ENCODE data around the gene TCF7L2.

TCF7L2 gene

DNA sequence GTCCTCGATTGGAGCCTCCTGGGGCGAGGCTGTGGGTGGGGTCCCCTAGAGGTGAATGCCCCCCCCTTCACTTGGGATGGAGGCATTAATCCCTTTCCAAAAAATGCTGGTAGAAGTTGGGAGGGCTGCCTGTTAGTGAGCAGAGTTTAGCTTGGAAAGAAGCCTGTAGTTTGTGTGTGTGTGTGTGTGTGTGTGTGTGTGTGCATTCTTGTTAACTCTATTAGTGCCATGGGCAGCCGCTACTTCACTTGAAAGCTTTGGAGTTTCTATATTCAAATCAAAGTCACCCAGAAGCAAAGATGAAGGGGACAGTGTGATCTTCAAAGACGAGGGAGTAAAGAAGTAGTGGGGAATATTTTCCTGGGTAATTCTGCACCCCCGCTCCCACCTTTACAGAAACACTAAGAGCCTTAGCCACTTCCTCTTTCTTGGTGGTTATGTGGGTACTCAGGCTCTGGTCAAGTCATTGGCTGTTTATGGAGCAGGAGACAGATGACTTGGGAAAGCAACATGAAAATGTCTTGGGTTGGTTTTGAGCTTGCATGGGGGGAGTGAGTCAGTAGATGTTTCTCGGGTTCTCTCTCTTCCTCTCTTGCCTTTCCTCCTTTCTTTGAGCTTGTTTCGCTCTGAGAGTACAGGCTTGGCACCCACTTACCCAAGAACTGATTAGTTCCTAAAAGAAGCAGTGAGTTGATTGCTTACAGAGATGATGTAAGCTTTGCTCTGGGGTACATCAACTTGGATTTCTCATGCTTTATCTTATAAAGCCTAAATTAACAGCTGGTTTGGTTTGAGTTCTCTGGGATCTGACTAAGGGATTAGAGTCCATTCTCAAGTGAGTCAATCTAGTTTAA lies 35.9 kb downstream of the TCF7L2 start (continued):
- TF ChIP-seq, protein P1, sequence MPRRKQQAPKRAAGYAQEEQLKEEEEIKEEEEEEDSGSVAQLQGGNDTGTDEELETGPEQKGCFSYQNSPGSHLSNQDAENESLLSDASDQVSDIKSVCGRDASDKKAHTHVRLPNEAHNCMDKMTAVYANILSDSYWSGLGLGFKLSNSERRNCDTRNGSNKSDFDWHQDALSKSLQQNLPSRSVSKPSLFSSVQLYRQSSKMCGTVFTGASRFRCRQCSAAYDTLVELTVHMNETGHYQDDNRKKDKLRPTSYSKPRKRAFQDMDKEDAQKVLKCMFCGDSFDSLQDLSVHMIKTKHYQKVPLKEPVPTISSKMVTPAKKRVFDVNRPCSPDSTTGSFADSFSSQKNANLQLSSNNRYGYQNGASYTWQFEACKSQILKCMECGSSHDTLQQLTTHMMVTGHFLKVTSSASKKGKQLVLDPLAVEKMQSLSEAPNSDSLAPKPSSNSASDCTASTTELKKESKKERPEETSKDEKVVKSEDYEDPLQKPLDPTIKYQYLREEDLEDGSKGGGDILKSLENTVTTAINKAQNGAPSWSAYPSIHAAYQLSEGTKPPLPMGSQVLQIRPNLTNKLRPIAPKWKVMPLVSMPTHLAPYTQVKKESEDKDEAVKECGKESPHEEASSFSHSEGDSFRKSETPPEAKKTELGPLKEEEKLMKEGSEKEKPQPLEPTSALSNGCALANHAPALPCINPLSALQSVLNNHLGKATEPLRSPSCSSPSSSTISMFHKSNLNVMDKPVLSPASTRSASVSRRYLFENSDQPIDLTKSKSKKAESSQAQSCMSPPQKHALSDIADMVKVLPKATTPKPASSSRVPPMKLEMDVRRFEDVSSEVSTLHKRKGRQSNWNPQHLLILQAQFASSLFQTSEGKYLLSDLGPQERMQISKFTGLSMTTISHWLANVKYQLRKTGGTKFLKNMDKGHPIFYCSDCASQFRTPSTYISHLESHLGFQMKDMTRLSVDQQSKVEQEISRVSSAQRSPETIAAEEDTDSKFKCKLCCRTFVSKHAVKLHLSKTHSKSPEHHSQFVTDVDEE (CRISPR knock-in tag; IDR thresholded peaks at IDR 0.05): no peak
- TF ChIP-seq ZNF565 (CRISPR knock-in tag; conservative IDR thresholded peaks at IDR 0.05; ENCODE audit: low read depth): no peak
- TF ChIP-seq GLIS3 (CRISPR knock-in tag; IDR thresholded peaks at IDR 0.05): no peak
- no peak for TF ChIP-seq BACH2 (CRISPR knock-in tag; IDR thresholded peaks at IDR 0.05; ENCODE audit: borderline replicate concordance)

DNA sequence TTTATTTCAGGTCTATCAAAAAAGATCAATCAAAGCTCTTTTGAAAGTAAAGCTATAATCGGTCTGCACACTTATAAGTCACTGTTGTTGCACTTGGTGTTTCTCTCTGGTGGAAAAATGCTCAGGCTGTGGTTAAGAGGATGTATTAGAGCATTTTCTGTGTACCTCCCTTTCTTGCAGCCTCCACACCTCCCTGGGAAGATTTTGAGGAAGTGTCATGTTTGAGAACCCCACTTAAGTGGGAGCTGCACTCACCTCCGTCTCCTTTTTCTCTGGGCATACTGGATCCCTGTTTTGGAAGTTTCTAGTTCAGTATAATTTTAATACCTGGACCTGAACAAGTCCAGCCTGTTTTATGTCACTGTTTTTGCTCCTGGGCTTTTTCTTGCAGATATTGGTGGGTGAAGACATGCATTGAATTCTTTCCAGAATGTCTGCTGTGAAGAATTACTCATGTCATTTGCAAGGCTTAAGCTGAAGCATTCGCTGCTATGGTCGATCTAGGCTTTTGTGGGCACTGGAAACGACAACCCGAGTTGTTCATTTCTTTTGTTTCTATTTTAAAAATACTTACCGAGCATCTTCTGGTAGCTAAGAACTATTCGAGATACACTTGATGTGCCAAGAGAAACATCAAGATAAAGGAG lies 36.6 kb downstream of the TCF7L2 start:
- ATAC-seq: peak; percentile 71
- TF ChIP-seq ZNF70 (CRISPR knock-in tag; IDR thresholded peaks at IDR 0.05) (no peak), TCF4 (CRISPR knock-in tag; IDR thresholded peaks at IDR 0.05; ENCODE audit: borderline replicate concordance) (no peak), ISL1 (CRISPR knock-in tag; IDR thresholded peaks at IDR 0.05) (no peak; the same call in 1 of the 2 replicates), RARB (CRISPR knock-in tag; IDR thresholded peaks at IDR 0.05) (no peak), GLIS3 (CRISPR knock-in tag; IDR thresholded peaks at IDR 0.05) (no peak)

DNA sequence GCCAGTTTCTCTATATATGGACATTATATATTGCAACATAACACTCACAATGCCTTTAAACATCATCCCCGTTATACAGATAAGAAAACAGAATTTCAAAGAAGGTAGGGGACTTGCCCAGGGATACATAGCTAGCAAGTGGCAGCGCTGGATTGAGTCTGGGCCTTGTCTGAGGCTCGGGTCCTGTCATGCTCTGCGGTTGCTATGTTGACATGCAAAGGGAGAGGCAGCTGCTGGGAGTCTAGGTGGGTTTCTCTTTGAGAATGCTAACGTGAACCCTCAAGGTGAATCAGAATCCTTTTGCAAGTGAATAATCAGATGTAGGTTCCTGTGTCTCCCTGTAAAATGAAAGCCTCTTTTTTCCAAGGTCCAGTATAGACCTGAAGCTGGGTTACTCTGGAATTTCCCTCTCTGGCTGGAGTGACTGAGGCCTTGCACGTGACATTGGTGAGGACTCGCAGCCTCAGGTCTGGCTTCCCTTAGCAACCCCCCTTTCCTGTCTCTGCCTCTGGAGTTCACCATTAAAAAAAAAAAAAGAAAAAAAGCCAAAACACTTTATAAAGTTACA lies 38.9 kb downstream of the TCF7L2 start:
- no peak for ATAC-seq

More for the DNA sequence above, 38.9 kb downstream of the TCF7L2 start:
- TF ChIP-seq ZFP30 (CRISPR knock-in tag; IDR thresholded peaks at IDR 0.05) (no peak), OSR1 (CRISPR knock-in tag; IDR thresholded peaks at IDR 0.05) (no peak), BACH2 (CRISPR knock-in tag; IDR thresholded peaks at IDR 0.05; ENCODE audit: borderline replicate concordance) (no peak), CSDC2 (CRISPR knock-in tag; IDR thresholded peaks at IDR 0.05) (no peak), ZNF565 (CRISPR knock-in tag; conservative IDR thresholded peaks at IDR 0.05; ENCODE audit: low read depth) (no peak), ISL1 (CRISPR knock-in tag; IDR thresholded peaks at IDR 0.05) (no peak), RARB (CRISPR knock-in tag; IDR thresholded peaks at IDR 0.05) (no peak), ARNTL (CRISPR knock-in tag; IDR thresholded peaks at IDR 0.05; ENCODE audit: borderline replicate concordance, low read depth) (no peak), ZNF70 (CRISPR knock-in tag; IDR thresholded peaks at IDR 0.05) (no peak), ZNF8 (CRISPR knock-in tag; IDR thresholded peaks at IDR 0.05) (no peak), TOX (CRISPR knock-in tag; IDR thresholded peaks at IDR 0.05; ENCODE audit: borderline replicate concordance) (no peak)
- TF ChIP-seq, protein P2, sequence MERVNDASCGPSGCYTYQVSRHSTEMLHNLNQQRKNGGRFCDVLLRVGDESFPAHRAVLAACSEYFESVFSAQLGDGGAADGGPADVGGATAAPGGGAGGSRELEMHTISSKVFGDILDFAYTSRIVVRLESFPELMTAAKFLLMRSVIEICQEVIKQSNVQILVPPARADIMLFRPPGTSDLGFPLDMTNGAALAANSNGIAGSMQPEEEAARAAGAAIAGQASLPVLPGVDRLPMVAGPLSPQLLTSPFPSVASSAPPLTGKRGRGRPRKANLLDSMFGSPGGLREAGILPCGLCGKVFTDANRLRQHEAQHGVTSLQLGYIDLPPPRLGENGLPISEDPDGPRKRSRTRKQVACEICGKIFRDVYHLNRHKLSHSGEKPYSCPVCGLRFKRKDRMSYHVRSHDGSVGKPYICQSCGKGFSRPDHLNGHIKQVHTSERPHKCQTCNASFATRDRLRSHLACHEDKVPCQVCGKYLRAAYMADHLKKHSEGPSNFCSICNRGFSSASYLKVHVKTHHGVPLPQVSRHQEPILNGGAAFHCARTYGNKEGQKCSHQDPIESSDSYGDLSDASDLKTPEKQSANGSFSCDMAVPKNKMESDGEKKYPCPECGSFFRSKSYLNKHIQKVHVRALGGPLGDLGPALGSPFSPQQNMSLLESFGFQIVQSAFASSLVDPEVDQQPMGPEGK (CRISPR knock-in tag; IDR thresholded peaks at IDR 0.05; ENCODE audit: borderline replicate concordance): no peak
- TF ChIP-seq, protein P3, sequence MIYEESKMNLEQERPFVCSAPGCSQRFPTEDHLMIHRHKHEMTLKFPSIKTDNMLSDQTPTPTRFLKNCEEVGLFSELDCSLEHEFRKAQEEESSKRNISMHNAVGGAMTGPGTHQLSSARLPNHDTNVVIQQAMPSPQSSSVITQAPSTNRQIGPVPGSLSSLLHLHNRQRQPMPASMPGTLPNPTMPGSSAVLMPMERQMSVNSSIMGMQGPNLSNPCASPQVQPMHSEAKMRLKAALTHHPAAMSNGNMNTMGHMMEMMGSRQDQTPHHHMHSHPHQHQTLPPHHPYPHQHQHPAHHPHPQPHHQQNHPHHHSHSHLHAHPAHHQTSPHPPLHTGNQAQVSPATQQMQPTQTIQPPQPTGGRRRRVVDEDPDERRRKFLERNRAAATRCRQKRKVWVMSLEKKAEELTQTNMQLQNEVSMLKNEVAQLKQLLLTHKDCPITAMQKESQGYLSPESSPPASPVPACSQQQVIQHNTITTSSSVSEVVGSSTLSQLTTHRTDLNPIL (CRISPR knock-in tag; IDR thresholded peaks at IDR 0.05; ENCODE audit: low read depth): no peak
- TF ChIP-seq, protein P4, sequence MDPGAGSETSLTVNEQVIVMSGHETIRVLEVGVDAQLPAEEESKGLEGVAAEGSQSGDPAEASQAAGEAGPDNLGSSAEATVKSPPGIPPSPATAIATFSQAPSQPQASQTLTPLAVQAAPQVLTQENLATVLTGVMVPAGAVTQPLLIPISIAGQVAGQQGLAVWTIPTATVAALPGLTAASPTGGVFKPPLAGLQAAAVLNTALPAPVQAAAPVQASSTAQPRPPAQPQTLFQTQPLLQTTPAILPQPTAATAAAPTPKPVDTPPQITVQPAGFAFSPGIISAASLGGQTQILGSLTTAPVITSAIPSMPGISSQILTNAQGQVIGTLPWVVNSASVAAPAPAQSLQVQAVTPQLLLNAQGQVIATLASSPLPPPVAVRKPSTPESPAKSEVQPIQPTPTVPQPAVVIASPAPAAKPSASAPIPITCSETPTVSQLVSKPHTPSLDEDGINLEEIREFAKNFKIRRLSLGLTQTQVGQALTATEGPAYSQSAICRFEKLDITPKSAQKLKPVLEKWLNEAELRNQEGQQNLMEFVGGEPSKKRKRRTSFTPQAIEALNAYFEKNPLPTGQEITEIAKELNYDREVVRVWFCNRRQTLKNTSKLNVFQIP (CRISPR knock-in tag; IDR thresholded peaks at IDR 0.05; ENCODE audit: borderline replicate concordance, low read depth): no peak
- TF ChIP-seq, protein P5, sequence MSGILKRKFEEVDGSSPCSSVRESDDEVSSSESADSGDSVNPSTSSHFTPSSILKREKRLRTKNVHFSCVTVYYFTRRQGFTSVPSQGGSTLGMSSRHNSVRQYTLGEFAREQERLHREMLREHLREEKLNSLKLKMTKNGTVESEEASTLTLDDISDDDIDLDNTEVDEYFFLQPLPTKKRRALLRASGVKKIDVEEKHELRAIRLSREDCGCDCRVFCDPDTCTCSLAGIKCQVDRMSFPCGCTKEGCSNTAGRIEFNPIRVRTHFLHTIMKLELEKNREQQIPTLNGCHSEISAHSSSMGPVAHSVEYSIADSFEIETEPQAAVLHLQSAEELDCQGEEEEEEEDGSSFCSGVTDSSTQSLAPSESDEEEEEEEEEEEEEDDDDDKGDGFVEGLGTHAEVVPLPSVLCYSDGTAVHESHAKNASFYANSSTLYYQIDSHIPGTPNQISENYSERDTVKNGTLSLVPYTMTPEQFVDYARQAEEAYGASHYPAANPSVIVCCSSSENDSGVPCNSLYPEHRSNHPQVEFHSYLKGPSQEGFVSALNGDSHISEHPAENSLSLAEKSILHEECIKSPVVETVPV (CRISPR knock-in tag; IDR thresholded peaks at IDR 0.05): no peak
- TF ChIP-seq, protein P1 (CRISPR knock-in tag; IDR thresholded peaks at IDR 0.05): no peak

Measured in SK-N-SH treated with all-trans-retinoic acid at 6 μM for 48 hours (cell line).